Osteoblast (primary cell): ENCODE results near the gene CAPZB. TPM values are rescaled to one million over a fixed set of nuclear protein-coding genes. Genes with fewer than 3 reads are reported as not detected.

ENCODE experiments used
- DNase-seq: peaks from one replicate; pipeline ENCODE4 v3.0.0; 2011; ENCODE audit warnings: low spot score, mixed read lengths; ENCODE audit not compliant: insufficient read length; ENCODE audit errors: missing footprints
- H2AFZ ChIP-seq: 2 replicates; pipeline ENCODE4 v1.6.0; 2011; ENCODE audit warnings: mild to moderate bottlenecking, low read length
- H3K27ac ChIP-seq: 2 replicates; pipeline ENCODE4 v1.5.1; 2011; ENCODE audit warnings: mild to moderate bottlenecking, low read depth, low read length, moderate library complexity
- H3K27me3 ChIP-seq: 2 replicates; pipeline ENCODE4 v1.6.0; 2012; ENCODE audit warnings: mild to moderate bottlenecking, control low read depth, inconsistent platforms, low read length, moderate library complexity; ENCODE audit not compliant: insufficient read depth
- H3K36me3 ChIP-seq: 2 replicates; pipeline ENCODE4 v1.5.1; 2011; ENCODE audit warnings: mild to moderate bottlenecking, low read length, control low read depth, moderate library complexity; ENCODE audit not compliant: insufficient read depth
- H3K4me1 ChIP-seq: 2 replicates; pipeline ENCODE4 v1.5.1; 2011; ENCODE audit warnings: mild to moderate bottlenecking, low read length, control low read depth, moderate library complexity; ENCODE audit not compliant: insufficient read depth
- H3K4me2 ChIP-seq: 2 replicates; pipeline ENCODE4 v1.6.0; 2011; ENCODE audit warnings: mild to moderate bottlenecking, low read length; ENCODE audit not compliant: insufficient read depth
- H3K4me3 ChIP-seq: fragments of 200-600 bp; sonication (generic); 3 replicates; pipeline ENCODE4 v1.5.1; 2012; ENCODE audit warnings: mild to moderate bottlenecking, low read length, inconsistent platforms; ENCODE audit not compliant: insufficient read depth
- H3K79me2 ChIP-seq: 2 replicates; pipeline ENCODE4 v1.6.0; 2012; ENCODE audit warnings: mild to moderate bottlenecking, low read length, control low read depth, inconsistent platforms; ENCODE audit not compliant: insufficient read depth
- H3K9me3 ChIP-seq: 2 replicates; pipeline ENCODE4 v1.5.1; 2011; ENCODE audit warnings: low read depth, low read length, control low read depth
- H4K20me1 ChIP-seq: 2 replicates; pipeline ENCODE4 v1.6.0; 2012; ENCODE audit warnings: mild to moderate bottlenecking, low read length, control low read depth; ENCODE audit not compliant: insufficient read depth
- CTCF ChIP-seq: IDR thresholded peaks from 2 replicates; pipeline ENCODE4 v1.5.1; 2011; ENCODE audit warnings: mild to moderate bottlenecking, low read depth, low read length, moderate library complexity; ENCODE audit errors: extremely low read depth
- total RNA-seq: library from RNA; depleted of rRNA; stranded (reverse); fragments of >200 nt; gene quantifications from 2 replicates; pipeline ENCODE4 v1.2.3, GENCODE V29; 2012

Gene CAPZB
- total RNA-seq, 1 donor: 217 TPM

- H2AFZ ChIP-seq: no peak overlapping the region
- H3K4me3 ChIP-seq: no peak overlapping the region
- H3K36me3 ChIP-seq: peaks cover 90% of the 10 kb centered on the region
- peaks cover 17% of the 10 kb centered on the region for H3K4me1 ChIP-seq
- peaks cover 84% of the 10 kb centered on the region for H3K79me2 ChIP-seq
- H3K27ac ChIP-seq: peak overlapping the region; percentile 82
- no peak overlapping the region for H3K4me2 ChIP-seq
- no peak for TF ChIP-seq CTCF
- H4K20me1 ChIP-seq: peaks cover 68% of the 10 kb centered on the region
- DNase-seq: peak; percentile 76
- H3K9me3 ChIP-seq: no peaks in the 10 kb centered on the region
- H3K27me3 ChIP-seq: no peaks in the 10 kb centered on the region
Observed at GRCh38 chr1:19375631-19376400, 109.5 kb downstream of the CAPZB start.

DNA sequence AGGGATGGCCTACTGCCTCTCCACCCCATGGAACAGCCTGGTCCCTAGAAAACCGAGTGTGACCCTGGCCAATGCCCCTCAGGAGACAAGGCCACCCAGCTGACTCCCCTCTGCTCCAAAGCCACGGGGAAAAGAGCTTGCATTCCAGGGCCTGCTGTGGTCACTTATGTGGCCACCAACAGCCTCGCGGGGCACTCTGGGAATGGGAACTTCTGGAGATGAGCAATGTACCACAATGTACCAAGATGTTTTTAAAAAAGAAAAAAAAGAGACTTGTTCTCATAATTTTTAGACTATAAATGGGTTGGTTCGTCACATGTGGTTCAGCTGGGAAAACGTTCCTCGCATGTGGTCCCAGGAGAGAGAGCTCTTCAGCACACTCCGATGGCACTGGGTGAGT is 110.4 kb downstream of the CAPZB start:
- peak; percentile 83 for DNase-seq
- Histone ChIP-seq H2AFZ (no peak overlapping the region), H3K36me3 (peaks cover 88% of the 10 kb centered on the region), H3K4me3 (no peak overlapping the region), H3K4me2 (no peak overlapping the region), H3K4me1 (peaks cover 17% of the 10 kb centered on the region), H3K27me3 (no peaks in the 10 kb centered on the region), H3K9me3 (no peaks in the 10 kb centered on the region), H3K27ac (peak overlapping the region; percentile 82), H4K20me1 (peaks cover 71% of the 10 kb centered on the region), H3K79me2 (peaks cover 85% of the 10 kb centered on the region)
- TF ChIP-seq CTCF: no peak

GRCh38 chr1:19374083-19374801 is 111.1 kb downstream of the CAPZB start:
- Histone ChIP-seq H2AFZ (no peak overlapping the region), H3K27ac (peak overlapping the region; percentile 82), H3K79me2 (peaks cover 85% of the 10 kb centered on the region), H3K4me2 (no peak overlapping the region), H3K36me3 (peaks cover 86% of the 10 kb centered on the region), H4K20me1 (peaks cover 74% of the 10 kb centered on the region), H3K27me3 (no peaks in the 10 kb centered on the region), H3K9me3 (no peaks in the 10 kb centered on the region), H3K4me1 (peaks cover 17% of the 10 kb centered on the region), H3K4me3 (no peak overlapping the region)
- peak; percentile 16 for TF ChIP-seq CTCF
- peak; percentile 61 for DNase-seq
